Activated CD4-positive, alpha-beta T cell treated with anti-CD3 and anti-CD28 coated beads, Interleukin-2, amount 10 ng/mL, durations not matched to agents 24 days and 14 days (primary cell): ENCODE measurements around the gene ANXA5. TPM values are rescaled to one million over a fixed set of nuclear protein-coding genes. Genes with fewer than 3 reads are reported as not detected.

ENCODE experiments used
- DNase-seq: peaks from one replicate; pipeline ENCODE4 v3.0.0; 2022
- H3K27ac Mint-ChIP-seq: one replicate; pipeline ENCODE4 v1.8.0; 2022; ENCODE audit warnings: mild to moderate bottlenecking, mixed read lengths
- H3K27me3 Mint-ChIP-seq: one replicate; pipeline ENCODE4 v1.8.0; 2022; ENCODE audit warnings: mixed read lengths
- H3K36me3 Mint-ChIP-seq: one replicate; pipeline ENCODE4 v1.8.0; 2022; ENCODE audit warnings: low read depth, mild to moderate bottlenecking, mixed read lengths
- H3K4me1 Mint-ChIP-seq: one replicate; pipeline ENCODE4 v1.8.0; 2021; ENCODE audit warnings: mixed read lengths
- H3K4me3 Mint-ChIP-seq: one replicate; pipeline ENCODE4 v1.8.0; 2022; ENCODE audit warnings: mild to moderate bottlenecking, moderate library complexity, mixed read lengths
- H3K9me3 Mint-ChIP-seq: one replicate; pipeline ENCODE4 v1.8.0; 2021; ENCODE audit warnings: mixed read lengths
- intact Hi-C: fragments of 100-400 bp; cut with micrococcal nuclease; formaldehyde crosslinking; loops from one replicate; pipeline ENCODE4 v1.15.1; 2023
- total RNA-seq: library from RNA; stranded (reverse); gene quantifications from 2 replicates; pipeline ENCODE4 v1.2.3, GENCODE V29; 2022

ANXA5 gene
- total RNA-seq, 1 donor from 2014 or later, result 107 TPM

- peaks cover 5% of the 10 kb centered on the region for H3K27me3 Mint-ChIP-seq
- DNase-seq, result peak; percentile 74
- no peak overlapping the region for H3K27ac Mint-ChIP-seq
- H3K4me1 Mint-ChIP-seq, result peaks cover 5% of the 10 kb centered on the region
- no peak overlapping the region for H3K4me3 Mint-ChIP-seq
- intact Hi-C loops, result loop anchor here (1.0 to 10.0 kb wide), 5 partner anchors 20 to 264 kb away; no protein-coding TSS in a partner anchor
- no peaks in the 10 kb centered on the region for H3K9me3 Mint-ChIP-seq
- no peaks in the 10 kb centered on the region for H3K36me3 Mint-ChIP-seq
Measured at GRCh38 chr4:121726642-121727268, 30.0 kb upstream of the ANXA5 start.

GRCh38 chr4:121724671-121725070, 27.9 kb upstream of the ANXA5 start:
- peaks cover 3% of the 10 kb centered on the region for H3K27me3 Mint-ChIP-seq
- no peaks in the 10 kb centered on the region for H3K9me3 Mint-ChIP-seq
- peak; percentile 40 for DNase-seq
- peaks cover 5% of the 10 kb centered on the region for H3K4me1 Mint-ChIP-seq
- H3K27ac Mint-ChIP-seq, result no peak overlapping the region
- H3K4me3 Mint-ChIP-seq, result no peak overlapping the region
- no peaks in the 10 kb centered on the region for H3K36me3 Mint-ChIP-seq
- intact Hi-C loops, result loop anchor here (10.0 kb wide), 1 partner anchor 50 kb away; no protein-coding TSS in a partner anchor

GRCh38 chr4:121721700-121722099, 24.9 kb upstream of the ANXA5 start:
- peak; percentile 23 for DNase-seq
- Mint-ChIP-seq H3K9me3 (no peaks in the 10 kb centered on the region), H3K27me3 (peaks cover 11% of the 10 kb centered on the region), H3K36me3 (no peaks in the 10 kb centered on the region), H3K27ac (no peak overlapping the region), H3K4me3 (no peak overlapping the region), H3K4me1 (peaks cover 2% of the 10 kb centered on the region)
- intact Hi-C loops, result loop anchor here (10.0 kb wide), 1 partner anchor 47 kb away; no protein-coding TSS in a partner anchor

- peaks cover 25% of the 10 kb centered on the region for H3K27me3 Mint-ChIP-seq
- H3K36me3 Mint-ChIP-seq, result no peaks in the 10 kb centered on the region
- H3K9me3 Mint-ChIP-seq, result no peaks in the 10 kb centered on the region
- no peak for DNase-seq
- H3K4me3 Mint-ChIP-seq, result no peak overlapping the region
- H3K27ac Mint-ChIP-seq, result no peak overlapping the region
- H3K4me1 Mint-ChIP-seq, result no peaks in the 10 kb centered on the region
- intact Hi-C loops, result loop anchor here (10.0 kb wide), 1 partner anchor 45 kb away; no protein-coding TSS in a partner anchor
Measured at GRCh38 chr4:121720109-121720508, 23.3 kb upstream of the ANXA5 start.

GRCh38 chr4:121717680-121718237, 21.0 kb upstream of the ANXA5 start:
- no peak overlapping the region for H3K27ac Mint-ChIP-seq
- no peak for DNase-seq
- no peak overlapping the region for H3K4me3 Mint-ChIP-seq
- peaks cover 40% of the 10 kb centered on the region for H3K27me3 Mint-ChIP-seq
- no peaks in the 10 kb centered on the region for H3K4me1 Mint-ChIP-seq
- intact Hi-C loops, result no loop called here
- H3K9me3 Mint-ChIP-seq, result no peaks in the 10 kb centered on the region
- no peaks in the 10 kb centered on the region for H3K36me3 Mint-ChIP-seq

GRCh38 chr4:121714548-121714947, 17.8 kb upstream of the ANXA5 start:
- Mint-ChIP-seq H3K27ac (no peak overlapping the region), H3K9me3 (no peaks in the 10 kb centered on the region), H3K36me3 (no peaks in the 10 kb centered on the region), H3K4me3 (no peak overlapping the region), H3K27me3 (peaks cover 47% of the 10 kb centered on the region), H3K4me1 (peaks cover 14% of the 10 kb centered on the region)
- DNase-seq, result no peak
- intact Hi-C loops, result no loop called here

- no peak for DNase-seq
- H3K4me3 Mint-ChIP-seq, result no peak overlapping the region
- H3K27me3 Mint-ChIP-seq, result peaks cover 47% of the 10 kb centered on the region
- H3K36me3 Mint-ChIP-seq, result no peaks in the 10 kb centered on the region
- H3K4me1 Mint-ChIP-seq, result peaks cover 23% of the 10 kb centered on the region
- no peak overlapping the region for H3K27ac Mint-ChIP-seq
- peaks cover 3% of the 10 kb centered on the region for H3K9me3 Mint-ChIP-seq
- intact Hi-C loops, result no loop called here
Measured at GRCh38 chr4:121712783-121713182, 16.0 kb upstream of the ANXA5 start.

- peak overlapping the region; percentile 70 for H3K27ac Mint-ChIP-seq
Measured at GRCh38 chr4:121712001-121712651, 15.3 kb upstream of the ANXA5 start.

GRCh38 chr4:121711263-121712000, 14.7 kb upstream of the ANXA5 start:
- peak overlapping the region; percentile 54 for H3K4me3 Mint-ChIP-seq
- no peaks in the 10 kb centered on the region for H3K36me3 Mint-ChIP-seq
- peak; percentile 69 for DNase-seq
- H3K27ac Mint-ChIP-seq, result peak overlapping the region; percentile 70
- intact Hi-C loops, result no loop called here
- H3K4me1 Mint-ChIP-seq, result peaks cover 36% of the 10 kb centered on the region
- peaks cover 6% of the 10 kb centered on the region for H3K9me3 Mint-ChIP-seq
- H3K27me3 Mint-ChIP-seq, result peaks cover 41% of the 10 kb centered on the region

More at GRCh38 chr4:121712001-121712651, 15.3 kb upstream of the ANXA5 start:
- DNase-seq, result no peak
- Mint-ChIP-seq H3K4me3 (no peak overlapping the region), H3K27me3 (peaks cover 47% of the 10 kb centered on the region), H3K9me3 (peaks cover 6% of the 10 kb centered on the region), H3K4me1 (peaks cover 29% of the 10 kb centered on the region), H3K36me3 (no peaks in the 10 kb centered on the region)
- intact Hi-C loops, result no loop called here

GRCh38 chr4:121709766-121710405, 13.1 kb upstream of the ANXA5 start:
- H3K9me3 Mint-ChIP-seq, result peaks cover 6% of the 10 kb centered on the region
- peak overlapping the region; percentile 45 for H3K27ac Mint-ChIP-seq
- H3K4me1 Mint-ChIP-seq, result peaks cover 39% of the 10 kb centered on the region
- no peak for DNase-seq
- intact Hi-C loops, result loop anchor here (1.0 to 10.0 kb wide), 2 partner anchors 11 to 445 kb away; partner anchors contain the start of gene BLTP1
- H3K4me3 Mint-ChIP-seq, result no peak overlapping the region
- H3K27me3 Mint-ChIP-seq, result peaks cover 28% of the 10 kb centered on the region
- no peaks in the 10 kb centered on the region for H3K36me3 Mint-ChIP-seq

- Mint-ChIP-seq H3K36me3 (no peaks in the 10 kb centered on the region), H3K9me3 (peaks cover 6% of the 10 kb centered on the region), H3K4me1 (peaks cover 39% of the 10 kb centered on the region), H3K4me3 (peak overlapping the region; percentile 22), H3K27me3 (peaks cover 20% of the 10 kb centered on the region), H3K27ac (peak overlapping the region; percentile 66)
- intact Hi-C loops, result loop anchor here (2.0 to 10.0 kb wide), 2 partner anchors 19 to 447 kb away; partner anchors contain the start of gene BLTP1
- no peak for DNase-seq
Measured at GRCh38 chr4:121707344-121707743, 10.6 kb upstream of the ANXA5 start.

GRCh38 chr4:121706595-121707021, 9.8 kb upstream of the ANXA5 start:
- Mint-ChIP-seq H3K4me3 (peak overlapping the region; percentile 22), H3K27ac (peak overlapping the region; percentile 66), H3K36me3 (no peaks in the 10 kb centered on the region), H3K4me1 (peaks cover 34% of the 10 kb centered on the region), H3K27me3 (peaks cover 20% of the 10 kb centered on the region), H3K9me3 (peaks cover 6% of the 10 kb centered on the region)
- intact Hi-C loops, result loop anchor here (1.0 to 10.0 kb wide), 3 partner anchors 9 to 448 kb away; partner anchors contain the start of gene BLTP1
- DNase-seq, result peak; percentile 80

GRCh38 chr4:121705521-121705920, 8.7 kb upstream of the ANXA5 start:
- Mint-ChIP-seq H3K4me1 (peaks cover 27% of the 10 kb centered on the region), H3K36me3 (no peaks in the 10 kb centered on the region), H3K9me3 (peaks cover 6% of the 10 kb centered on the region), H3K27me3 (peaks cover 25% of the 10 kb centered on the region), H3K27ac (no peak overlapping the region), H3K4me3 (no peak overlapping the region)
- intact Hi-C loops, result loop anchor here (10.0 kb wide), 1 partner anchor 449 kb away; the partner anchor contains the start of gene BLTP1
- peak; percentile 33 for DNase-seq
